GM19099 (cell line): ENCODE data around the gene NOC2L.

Experiments used
- POLR2A ChIP-seq: IDR thresholded peaks from 3 replicates; pipeline ENCODE4 v1.6.1; 2011; ENCODE audit warnings: low read depth; ENCODE audit not compliant: insufficient read length; ENCODE audit errors: extremely low read depth

Gene NOC2L

GRCh38 chr1:924656-925560 lies 34.1 kb downstream of the NOC2L start:
- TF ChIP-seq POLR2A: no peak

DNA sequence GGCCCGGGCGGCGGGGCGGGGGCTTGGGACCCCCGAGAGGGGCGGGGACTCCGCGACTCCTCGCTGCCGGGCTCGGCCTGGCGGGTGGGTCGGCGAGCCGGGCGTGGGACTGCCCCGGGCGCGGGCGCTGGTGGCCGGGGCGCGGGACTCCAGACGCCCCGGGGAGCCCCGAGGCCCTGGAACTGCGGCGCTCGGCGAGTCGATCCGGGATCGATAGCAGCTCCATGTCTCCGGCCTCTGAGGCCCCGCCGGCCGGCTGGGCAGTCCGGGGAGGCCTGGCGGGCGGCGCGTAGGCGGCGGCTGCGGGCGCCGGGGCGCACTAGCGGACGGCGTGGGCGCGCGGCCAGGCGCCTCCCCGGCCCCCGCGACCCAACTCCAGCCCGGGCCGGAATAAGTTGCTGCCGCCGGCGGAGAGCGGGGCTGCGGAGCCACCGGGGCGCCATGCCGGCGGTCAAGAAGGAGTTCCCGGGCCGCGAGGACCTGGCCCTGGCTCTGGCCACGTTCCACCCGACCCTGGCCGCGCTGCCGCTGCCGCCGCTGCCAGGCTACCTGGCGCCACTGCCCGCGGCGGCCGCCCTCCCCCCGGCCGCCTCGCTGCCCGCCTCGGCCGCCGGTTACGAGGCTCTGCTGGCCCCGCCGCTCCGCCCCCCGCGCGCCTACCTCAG lies 34.9 kb downstream of the NOC2L start:
- no peak for TF ChIP-seq POLR2A

DNA sequence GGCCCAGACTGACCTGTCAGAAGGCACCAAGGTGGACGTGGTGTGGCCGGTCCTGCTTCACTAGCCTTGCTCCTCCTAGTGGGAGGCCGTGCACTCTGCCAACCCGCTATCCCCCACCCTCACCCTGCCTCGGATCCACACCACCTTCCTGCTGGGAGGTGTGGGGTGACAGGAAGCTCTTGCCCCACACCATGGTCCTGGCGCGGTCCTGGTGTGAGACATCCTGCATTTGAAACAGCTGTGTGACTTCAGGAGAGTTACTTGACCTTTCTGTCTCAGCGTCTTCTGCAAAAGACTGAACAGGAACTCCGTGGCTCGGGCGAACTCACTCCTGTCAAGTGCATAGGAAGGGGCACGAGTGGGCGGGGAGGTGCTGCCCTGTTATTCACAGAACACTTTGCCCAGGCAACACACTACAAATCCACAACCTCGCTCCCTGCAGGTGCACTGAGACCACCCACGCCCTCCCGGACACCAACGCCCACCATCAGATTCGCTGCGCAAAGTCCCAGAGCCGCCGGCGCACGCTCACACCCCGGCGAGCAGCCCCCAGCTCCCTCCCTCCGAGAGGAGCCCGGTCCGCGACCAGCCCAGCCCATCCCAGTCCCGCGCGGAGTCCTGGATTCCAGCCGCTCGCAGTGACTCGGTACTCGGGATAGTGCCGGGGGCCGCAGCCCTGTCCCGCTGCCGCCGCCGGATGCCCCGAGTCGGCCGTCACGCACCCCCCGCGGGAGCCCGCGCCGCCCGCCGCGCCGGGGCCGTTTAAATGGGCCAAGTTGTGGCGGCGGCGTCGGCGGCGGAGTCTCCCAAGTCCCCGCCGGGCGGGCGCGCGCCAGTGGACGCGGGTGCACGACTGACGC lies 35.7 kb downstream of the NOC2L start, which contains the start of gene SAMD11:
SAMD11 (plus strand) TSS at position 793 of the 860 bp plus-strand sequence. CDS start 509 bp downstream, outside the sequence.
- TF ChIP-seq POLR2A: no peak

- TF ChIP-seq POLR2A: no peak
Measured at GRCh38 chr1:921011-921837, 37.8 kb downstream of the NOC2L start.

DNA sequence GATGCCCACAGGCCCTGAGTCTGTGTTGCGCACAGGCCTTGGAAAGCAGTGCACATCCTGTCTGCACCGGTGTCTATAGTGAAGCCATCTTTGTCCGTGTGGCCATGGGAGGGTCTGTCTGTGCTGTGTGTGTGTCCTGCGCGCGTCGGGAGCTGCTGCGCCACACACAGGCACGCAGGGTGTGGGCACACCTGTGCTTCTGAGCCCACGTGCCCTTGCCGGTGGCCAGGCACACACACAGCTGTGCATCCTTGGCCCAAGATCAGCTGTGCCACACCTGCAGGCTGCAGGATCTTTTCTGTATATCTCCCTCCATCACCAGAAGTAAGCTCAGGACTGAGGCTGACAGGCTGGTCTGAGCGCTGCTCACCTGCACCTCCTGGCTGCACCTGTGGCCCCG lies 38.5 kb downstream of the NOC2L start:
- TF ChIP-seq POLR2A: no peak

DNA sequence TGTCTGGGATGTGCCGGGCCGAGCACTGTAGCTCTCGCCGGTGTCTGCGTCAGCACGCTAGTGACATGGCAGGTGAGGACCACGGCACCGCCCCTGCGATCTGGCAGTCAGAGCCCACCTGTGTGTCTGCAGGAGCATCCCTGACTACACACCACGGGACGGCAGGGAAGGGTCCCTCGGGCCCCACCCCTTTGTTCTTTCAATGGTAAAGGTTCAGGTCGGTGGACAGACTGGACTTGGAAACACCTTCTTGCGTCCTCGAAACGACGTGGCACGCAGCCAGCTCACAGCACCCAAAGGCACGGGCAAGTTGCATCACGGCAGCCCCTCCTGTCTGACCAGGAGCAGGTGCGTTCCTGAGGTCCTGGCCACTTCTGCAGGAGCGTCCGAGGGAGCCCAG lies 39.0 kb downstream of the NOC2L start:
- no peak for TF ChIP-seq POLR2A

- TF ChIP-seq POLR2A: no peak
Measured at GRCh38 chr1:919271-919872, 39.7 kb downstream of the NOC2L start.

DNA sequence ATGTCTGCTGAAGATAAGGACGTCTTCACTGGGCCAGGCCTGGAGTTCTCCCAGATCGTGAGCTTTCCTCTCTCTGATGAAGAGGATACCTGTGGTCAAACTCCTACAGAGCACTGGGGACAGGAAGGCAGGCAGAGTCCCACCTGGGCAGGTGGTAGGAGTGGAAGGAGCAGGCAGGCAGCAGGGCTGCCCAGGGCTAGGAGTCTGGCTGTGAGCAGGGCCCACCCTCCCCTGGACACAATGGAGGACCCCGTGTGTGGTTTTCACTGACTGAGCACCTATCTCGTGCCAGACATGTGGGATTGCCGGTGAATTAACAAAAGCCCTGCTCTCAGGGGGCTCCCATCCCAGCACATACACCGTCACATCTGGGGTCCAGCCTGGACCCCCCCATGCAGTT lies 40.2 kb downstream of the NOC2L start:
- no peak for TF ChIP-seq POLR2A

DNA sequence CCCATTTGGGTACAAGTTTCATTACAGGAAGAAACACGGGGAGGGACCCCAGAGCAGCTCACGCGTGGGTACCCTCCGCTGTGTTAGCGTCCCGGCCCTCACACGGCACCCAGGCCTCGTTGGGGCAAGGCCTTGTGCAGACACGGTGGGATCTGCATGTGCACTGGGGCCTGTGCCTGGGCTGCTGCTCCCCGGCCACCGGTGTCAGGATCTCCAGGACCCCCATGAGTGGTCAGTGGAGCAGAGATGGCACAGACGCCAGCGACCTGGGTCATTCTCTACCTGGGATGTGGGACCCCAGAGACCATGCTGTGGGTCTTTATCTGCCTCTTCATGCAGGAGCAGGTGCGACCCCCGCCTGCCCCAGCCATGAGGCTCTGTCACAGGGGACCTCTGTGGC lies 40.7 kb downstream of the NOC2L start:
- no peak for TF ChIP-seq POLR2A

DNA sequence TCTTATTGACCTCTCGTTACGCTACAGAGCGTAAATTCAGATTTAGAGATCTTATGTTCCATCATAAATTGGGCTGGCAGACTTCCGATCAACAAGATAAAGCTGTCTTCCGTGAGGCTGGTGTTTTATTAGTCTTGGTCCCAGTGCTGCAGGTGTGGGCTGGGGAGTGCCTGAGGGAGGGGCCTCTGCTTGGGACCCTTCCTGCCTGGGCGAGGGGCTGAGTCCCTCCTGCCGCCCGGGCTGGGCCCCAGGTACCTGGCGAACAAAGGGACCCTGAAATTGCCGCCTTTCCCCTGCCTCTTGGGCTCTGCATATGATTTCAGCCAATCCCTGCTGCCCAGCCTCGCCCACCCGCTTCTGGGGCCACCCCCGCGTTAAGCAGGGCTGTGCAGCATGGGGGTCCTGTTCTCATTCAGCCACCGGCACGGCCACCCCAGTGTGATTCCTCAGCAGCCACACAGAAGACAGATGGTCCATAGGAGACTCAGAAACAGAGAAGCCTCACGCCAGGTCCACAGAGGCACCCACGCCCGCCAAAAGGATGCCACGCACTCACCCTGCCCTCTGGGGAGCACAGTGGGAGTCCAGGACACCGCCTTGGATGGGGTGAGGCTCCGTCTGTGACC lies 41.5 kb downstream of the NOC2L start:
- no peak for TF ChIP-seq POLR2A

DNA sequence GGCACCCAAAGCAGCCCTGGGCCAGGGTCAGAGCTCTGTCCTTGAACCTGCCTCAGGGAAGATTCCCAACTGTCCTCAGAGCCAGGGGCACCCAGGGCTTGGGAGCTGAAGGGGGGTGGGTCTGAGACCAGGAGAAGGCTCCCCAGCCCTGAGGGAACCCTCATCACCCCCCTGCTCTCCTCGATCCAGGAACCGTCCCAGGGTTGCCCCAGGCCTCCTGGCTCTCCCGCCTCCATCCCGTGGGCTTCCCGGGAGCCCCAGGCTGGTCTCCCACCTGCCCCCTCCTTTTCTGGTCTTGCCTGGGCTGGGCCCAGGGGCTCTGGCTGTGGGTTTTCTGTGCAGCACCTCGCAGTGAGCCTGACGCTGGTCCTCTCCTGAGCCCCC lies 42.0 kb downstream of the NOC2L start:
- TF ChIP-seq POLR2A: no peak

DNA sequence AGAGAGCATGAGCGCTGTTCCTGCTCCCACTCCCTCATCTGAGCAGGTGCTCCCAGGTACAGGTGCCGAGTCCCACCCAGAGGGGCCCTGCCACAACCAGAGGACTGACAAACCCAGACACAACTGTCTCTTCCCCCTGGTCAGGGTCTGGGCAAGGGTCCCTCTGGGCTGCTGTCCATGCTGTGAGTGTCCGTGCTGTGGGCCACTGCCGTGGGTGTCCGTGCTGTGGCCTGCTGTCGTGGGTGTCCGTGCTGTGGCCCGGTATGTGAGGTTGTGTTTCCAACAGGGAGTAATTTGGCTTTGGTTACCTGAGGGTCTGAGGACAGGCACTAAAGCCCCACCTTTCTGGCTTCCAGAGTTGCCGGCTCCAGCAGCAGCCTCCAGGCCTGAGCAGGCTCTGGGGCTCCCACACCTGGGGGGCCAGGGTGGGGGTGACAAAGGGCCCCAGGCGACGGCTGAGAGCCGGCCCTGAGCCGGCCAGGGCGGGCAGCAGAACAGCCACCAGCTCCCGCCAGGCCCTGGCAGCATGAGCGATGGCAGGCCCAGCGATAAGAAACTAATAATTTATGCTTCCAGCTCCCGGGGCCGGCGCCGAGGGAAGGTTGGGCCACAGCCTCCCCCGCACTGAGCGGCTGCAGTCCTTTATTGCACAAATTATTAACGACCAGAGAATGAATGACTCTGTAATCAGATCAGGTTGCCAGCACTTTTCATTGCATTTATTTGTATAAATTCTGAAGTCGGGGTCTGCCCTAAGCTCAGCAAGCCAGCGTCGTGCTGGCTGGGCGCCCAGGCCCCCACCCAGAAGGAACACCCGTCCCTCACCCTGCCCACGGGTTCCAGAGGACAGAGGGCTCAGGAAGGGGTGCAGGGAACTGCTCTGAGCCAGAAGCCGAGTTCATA lies 42.6 kb downstream of the NOC2L start:
- no peak for TF ChIP-seq POLR2A
